ENCODE data around the gene SH2D5.

SH2D5 gene

DNA sequence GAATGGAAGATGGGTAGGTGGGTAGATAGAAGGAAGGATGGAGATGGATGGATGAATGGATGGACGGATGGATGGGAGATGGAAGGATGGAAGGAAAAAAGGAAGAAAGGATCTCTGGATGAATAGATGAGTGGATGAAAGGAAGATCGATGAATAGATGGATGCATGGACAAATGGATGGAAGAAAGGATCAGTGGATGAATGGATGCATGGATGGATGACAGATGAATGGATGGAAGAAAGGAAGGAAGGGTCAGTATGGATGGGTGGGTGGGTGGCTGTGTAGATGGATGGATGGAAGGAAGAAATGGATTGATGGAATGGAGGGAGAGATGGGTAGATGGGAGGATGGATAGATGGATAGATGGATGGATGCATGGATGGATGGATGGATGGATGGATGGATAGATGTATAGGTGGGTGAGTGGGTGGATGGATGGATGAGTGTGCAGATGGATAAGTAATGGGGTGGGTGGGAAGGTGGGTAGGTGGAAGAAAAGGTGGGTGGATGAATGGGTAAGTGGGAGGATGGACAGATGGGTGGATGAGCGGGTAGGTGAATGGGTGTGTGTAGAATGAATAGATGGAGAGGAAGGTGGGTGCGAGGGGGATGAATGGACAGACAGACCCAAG lies 29.3 kb downstream of the SH2D5 start:
- Histone ChIP-seq H3K36me3 (ENCODE audit: control insufficient read depth in 1 of 2, insufficient read depth in 2 of 2, low read length in 2 of 2) (no peaks in the 10 kb centered on the region), H3K9me3 (ENCODE audit: control insufficient read depth in 1 of 2, low read length in 2 of 2) (no peaks in the 10 kb centered on the region), H3K9ac (ENCODE audit: low read depth in 1 of 2, low read length in 2 of 2) (no peak overlapping the region), H3K27me3 (ENCODE audit: control insufficient read depth in 1 of 2, insufficient read depth in 2 of 2, low read length in 2 of 2) (no peaks in the 10 kb centered on the region), H3K27ac (ENCODE audit: low read depth, low read length) (no peak overlapping the region), H3K4me1 (ENCODE audit: control insufficient read depth in 1 of 2, insufficient read depth in 2 of 2, low read length in 2 of 2) (peaks cover 4 to 10% of the 10 kb centered on the region in 2 donors), H3K4me3 (ENCODE audit: low read depth in 1 of 2, low read length in 2 of 2) (no peak overlapping the region)

- no peaks in the 10 kb centered on the region for H3K36me3 ChIP-seq (ENCODE audit: control insufficient read depth in 1 of 2, insufficient read depth in 2 of 2, low read length in 2 of 2)
- no peak overlapping the region for H3K9ac ChIP-seq (ENCODE audit: low read depth in 1 of 2, low read length in 2 of 2)
- no peak overlapping the region for H3K4me3 ChIP-seq (ENCODE audit: low read depth in 1 of 2, low read length in 2 of 2)
- H3K27me3 ChIP-seq (ENCODE audit: control insufficient read depth in 1 of 2, insufficient read depth in 2 of 2, low read length in 2 of 2), result no peaks in the 10 kb centered on the region
- H3K4me1 ChIP-seq (ENCODE audit: control insufficient read depth in 1 of 2, insufficient read depth in 2 of 2, low read length in 2 of 2), result peaks cover 4 to 10% of the 10 kb centered on the region in 2 donors
- H3K9me3 ChIP-seq (ENCODE audit: control insufficient read depth in 1 of 2, low read length in 2 of 2), result no peaks in the 10 kb centered on the region
- H3K27ac ChIP-seq (ENCODE audit: low read depth, low read length), result no peak overlapping the region
Observed at GRCh38 chr1:20702416-20702815, 30.1 kb downstream of the SH2D5 start.

- Histone ChIP-seq H3K9me3 (ENCODE audit: control insufficient read depth in 1 of 2, low read length in 2 of 2) (no peaks in the 10 kb centered on the region), H3K27ac (ENCODE audit: low read depth, low read length) (no peak overlapping the region), H3K36me3 (ENCODE audit: control insufficient read depth in 1 of 2, insufficient read depth in 2 of 2, low read length in 2 of 2) (no peaks in the 10 kb centered on the region), H3K9ac (ENCODE audit: low read depth in 1 of 2, low read length in 2 of 2) (no peak overlapping the region), H3K27me3 (ENCODE audit: control insufficient read depth in 1 of 2, insufficient read depth in 2 of 2, low read length in 2 of 2) (no peaks in the 10 kb centered on the region), H3K4me3 (ENCODE audit: low read depth in 1 of 2, low read length in 2 of 2) (no peak overlapping the region), H3K4me1 (ENCODE audit: control insufficient read depth in 1 of 2, insufficient read depth in 2 of 2, low read length in 2 of 2) (peaks cover 8 to 10% of the 10 kb centered on the region in 2 donors)
Observed at GRCh38 chr1:20701847-20702246, 30.7 kb downstream of the SH2D5 start.

GRCh38 chr1:20701446-20701845 lies 31.1 kb downstream of the SH2D5 start:
- peaks cover 10% of the 10 kb centered on the region in 2 donors for H3K4me1 ChIP-seq (ENCODE audit: control insufficient read depth in 1 of 2, insufficient read depth in 2 of 2, low read length in 2 of 2)
- H3K27ac ChIP-seq (ENCODE audit: low read depth, low read length), result no peak overlapping the region
- H3K9ac ChIP-seq (ENCODE audit: low read depth in 1 of 2, low read length in 2 of 2), result no peak overlapping the region
- H3K27me3 ChIP-seq (ENCODE audit: control insufficient read depth in 1 of 2, insufficient read depth in 2 of 2, low read length in 2 of 2), result no peaks in the 10 kb centered on the region
- H3K9me3 ChIP-seq (ENCODE audit: control insufficient read depth in 1 of 2, low read length in 2 of 2), result no peaks in the 10 kb centered on the region
- H3K36me3 ChIP-seq (ENCODE audit: control insufficient read depth in 1 of 2, insufficient read depth in 2 of 2, low read length in 2 of 2), result no peaks in the 10 kb centered on the region
- no peak overlapping the region for H3K4me3 ChIP-seq (ENCODE audit: low read depth in 1 of 2, low read length in 2 of 2)

DNA sequence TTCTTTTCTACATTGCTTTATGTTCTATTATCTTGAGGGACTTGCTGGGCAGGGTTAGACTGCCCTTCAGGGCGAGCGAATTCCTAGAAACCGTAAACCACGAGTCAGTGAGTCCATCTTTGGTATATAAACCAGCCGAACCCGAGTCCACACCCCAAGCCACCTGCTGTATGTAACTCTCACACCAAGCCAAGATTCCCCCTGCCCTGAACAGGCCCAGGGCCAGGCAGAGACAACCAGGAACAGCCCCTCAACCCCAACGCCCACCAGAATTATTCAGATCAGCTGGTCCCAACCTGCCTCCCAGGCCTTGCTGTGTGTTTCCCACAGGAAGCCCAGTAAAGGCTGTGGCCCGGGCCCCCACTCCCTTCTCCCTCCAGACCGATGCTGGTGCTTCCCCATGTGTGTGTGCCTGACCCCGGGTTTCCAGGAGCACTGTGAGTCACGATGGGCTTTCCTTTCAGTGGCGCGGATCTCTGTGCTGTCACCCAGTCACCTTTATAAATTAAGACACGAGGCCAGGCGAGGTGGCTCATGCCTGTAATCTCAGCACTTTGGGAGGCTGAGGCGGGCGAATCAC lies 31.8 kb downstream of the SH2D5 start:
- Histone ChIP-seq H3K9ac (ENCODE audit: low read depth in 1 of 2, low read length in 2 of 2) (no peak overlapping the region), H3K4me1 (ENCODE audit: control insufficient read depth in 1 of 2, insufficient read depth in 2 of 2, low read length in 2 of 2) (peaks cover 10 to 13% of the 10 kb centered on the region in 2 donors), H3K27ac (ENCODE audit: low read depth, low read length) (no peak overlapping the region), H3K36me3 (ENCODE audit: control insufficient read depth in 1 of 2, insufficient read depth in 2 of 2, low read length in 2 of 2) (no peaks in the 10 kb centered on the region), H3K9me3 (ENCODE audit: control insufficient read depth in 1 of 2, low read length in 2 of 2) (no peaks in the 10 kb centered on the region), H3K4me3 (ENCODE audit: low read depth in 1 of 2, low read length in 2 of 2) (no peak overlapping the region), H3K27me3 (ENCODE audit: control insufficient read depth in 1 of 2, insufficient read depth in 2 of 2, low read length in 2 of 2) (no peaks in the 10 kb centered on the region)

DNA sequence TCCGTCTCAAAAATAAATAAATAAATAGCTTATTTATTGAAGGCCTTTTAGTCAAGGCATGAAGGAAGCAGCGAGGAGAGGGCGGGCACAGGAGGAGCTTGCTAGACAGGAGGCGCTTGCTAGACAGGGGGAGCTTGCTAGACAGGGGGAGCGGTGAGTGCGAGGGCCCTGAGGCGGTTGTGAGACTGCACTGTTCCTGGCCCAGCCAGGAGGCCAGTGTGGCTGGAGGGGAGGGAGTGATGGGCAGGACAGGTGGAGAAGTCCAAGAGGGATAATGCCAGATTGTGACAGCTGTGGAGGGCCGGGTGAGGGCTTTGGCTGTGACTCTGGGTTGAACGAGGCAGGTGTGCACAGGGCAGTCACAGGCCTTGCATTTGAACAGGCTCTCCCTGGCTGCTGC lies 32.9 kb downstream of the SH2D5 start:
- no peak overlapping the region for H3K4me3 ChIP-seq (ENCODE audit: low read depth in 1 of 2, low read length in 2 of 2)
- no peaks in the 10 kb centered on the region for H3K27me3 ChIP-seq (ENCODE audit: control insufficient read depth in 1 of 2, insufficient read depth in 2 of 2, low read length in 2 of 2)
- peaks cover 10 to 13% of the 10 kb centered on the region in 2 donors for H3K4me1 ChIP-seq (ENCODE audit: control insufficient read depth in 1 of 2, insufficient read depth in 2 of 2, low read length in 2 of 2)
- H3K27ac ChIP-seq (ENCODE audit: low read depth, low read length), result no peak overlapping the region
- H3K9ac ChIP-seq (ENCODE audit: low read depth in 1 of 2, low read length in 2 of 2), result no peak overlapping the region
- no peaks in the 10 kb centered on the region for H3K36me3 ChIP-seq (ENCODE audit: control insufficient read depth in 1 of 2, insufficient read depth in 2 of 2, low read length in 2 of 2)
- no peaks in the 10 kb centered on the region for H3K9me3 ChIP-seq (ENCODE audit: control insufficient read depth in 1 of 2, low read length in 2 of 2)

GRCh38 chr1:20698195-20698910 lies 34.1 kb downstream of the SH2D5 start:
- Histone ChIP-seq H3K9ac (ENCODE audit: low read depth in 1 of 2, low read length in 2 of 2) (no peak overlapping the region), H3K4me1 (ENCODE audit: control insufficient read depth in 1 of 2, insufficient read depth in 2 of 2, low read length in 2 of 2) (peaks cover 10 to 13% of the 10 kb centered on the region in 2 donors), H3K4me3 (ENCODE audit: low read depth in 1 of 2, low read length in 2 of 2) (no peak overlapping the region), H3K27me3 (ENCODE audit: control insufficient read depth in 1 of 2, insufficient read depth in 2 of 2, low read length in 2 of 2) (no peaks in the 10 kb centered on the region), H3K36me3 (ENCODE audit: control insufficient read depth in 1 of 2, insufficient read depth in 2 of 2, low read length in 2 of 2) (no peaks in the 10 kb centered on the region), H3K27ac (ENCODE audit: low read depth, low read length) (no peak overlapping the region), H3K9me3 (ENCODE audit: control insufficient read depth in 1 of 2, low read length in 2 of 2) (no peaks in the 10 kb centered on the region)

DNA sequence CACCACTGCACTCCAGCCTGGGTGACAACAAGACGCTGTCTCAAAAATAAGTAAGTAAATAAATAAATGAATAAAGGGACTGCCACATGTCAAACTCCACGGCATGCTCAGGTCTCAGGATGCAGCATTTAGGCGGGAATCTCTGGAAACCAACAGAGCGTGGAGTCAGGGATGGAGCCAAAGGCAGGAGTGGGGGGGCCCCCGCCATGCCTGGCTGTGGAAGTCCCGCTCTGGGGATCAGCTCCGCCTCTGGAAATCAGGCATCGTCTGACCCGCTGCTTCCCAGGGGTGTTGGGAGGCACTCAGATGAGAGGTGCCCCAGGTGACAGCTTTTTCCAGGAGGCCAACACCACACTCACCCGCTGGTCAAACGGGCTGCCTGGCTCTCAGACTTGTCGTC lies 34.9 kb downstream of the SH2D5 start:
- no peaks in the 10 kb centered on the region for H3K27me3 ChIP-seq (ENCODE audit: control insufficient read depth in 1 of 2, insufficient read depth in 2 of 2, low read length in 2 of 2)
- H3K36me3 ChIP-seq (ENCODE audit: control insufficient read depth in 1 of 2, insufficient read depth in 2 of 2, low read length in 2 of 2), result no peaks in the 10 kb centered on the region
- H3K9ac ChIP-seq (ENCODE audit: low read depth in 1 of 2, low read length in 2 of 2), result no peak overlapping the region
- no peak overlapping the region for H3K4me3 ChIP-seq (ENCODE audit: low read depth in 1 of 2, low read length in 2 of 2)
- no peak overlapping the region for H3K27ac ChIP-seq (ENCODE audit: low read depth, low read length)
- H3K4me1 ChIP-seq (ENCODE audit: control insufficient read depth in 1 of 2, insufficient read depth in 2 of 2, low read length in 2 of 2), result peaks cover 10 to 13% of the 10 kb centered on the region in 2 donors
- no peaks in the 10 kb centered on the region for H3K9me3 ChIP-seq (ENCODE audit: control insufficient read depth in 1 of 2, low read length in 2 of 2)

GRCh38 chr1:20696397-20697333 lies 35.8 kb downstream of the SH2D5 start:
- no peaks in the 10 kb centered on the region for H3K9me3 ChIP-seq (ENCODE audit: control insufficient read depth in 1 of 2, low read length in 2 of 2)
- H3K4me1 ChIP-seq (ENCODE audit: control insufficient read depth in 1 of 2, insufficient read depth in 2 of 2, low read length in 2 of 2), result peaks cover 3 to 9% of the 10 kb centered on the region in 2 donors
- peak overlapping the region; percentile 54 to 70 for H3K9ac ChIP-seq (ENCODE audit: low read depth in 1 of 2, low read length in 2 of 2)
- no peaks in the 10 kb centered on the region for H3K36me3 ChIP-seq (ENCODE audit: control insufficient read depth in 1 of 2, insufficient read depth in 2 of 2, low read length in 2 of 2)
- H3K4me3 ChIP-seq (ENCODE audit: low read depth in 1 of 2, low read length in 2 of 2), result peak overlapping the region; percentile 73
- H3K27ac ChIP-seq (ENCODE audit: low read depth, low read length), result peak overlapping the region; percentile 49
- H3K27me3 ChIP-seq (ENCODE audit: control insufficient read depth in 1 of 2, insufficient read depth in 2 of 2, low read length in 2 of 2), result no peaks in the 10 kb centered on the region
